ENCODE measurements around the gene MAPK11. TPM values are rescaled to one million over a fixed set of nuclear protein-coding genes. Genes with fewer than 3 reads are reported as not detected.
A peak's percentile ranks its signal among the peaks of the same experiment; 100 is the strongest.

The MAPK11 gene
- total and polyA plus RNA-seq, 10 of the 15 experiments (the other 5 are each of a cell fraction or from before 2014, with no cell fraction given): 0.05 to 12.8 (median 3.7) TPM

GRCh38 chr22:50307890-50308596, 37.9 kb upstream of the MAPK11 start:
- Histone ChIP-seq H3K4me1 (ENCODE audit: control insufficient read depth, insufficient read depth, low read length) (peaks cover 41% of the 10 kb centered on the region), H3K9me3 (replicated peaks; ENCODE audit: control insufficient read depth, insufficient read depth, low read length) (no peaks in the 10 kb centered on the region), H4K20me1 (ENCODE audit: control insufficient read depth, insufficient read depth) (peaks cover 4% of the 10 kb centered on the region; the same call in 1 of the 2 replicates), H3K79me2 (ENCODE audit: control insufficient read depth, insufficient read depth, low read length) (peaks cover 44% of the 10 kb centered on the region), H3K27me3 (replicated peaks in 1 of 2; ENCODE audit: control insufficient read depth in 2 of 2, insufficient read depth in 2 of 2, low read length in 1 of 2) (no peaks in the 10 kb centered on the region), H3K4me2 (ENCODE audit: control insufficient read depth, insufficient read depth) (peak overlapping the region; percentile 15; the same call in 1 of the 2 replicates), H3K36me3 (ENCODE audit: control insufficient read depth in 2 of 2, insufficient read depth in 2 of 2, low read length in 1 of 2) (no peaks in the 10 kb centered on the region; a peak in 1 of 4 replicates), H2AFZ (ENCODE audit: control insufficient read depth, low read depth, low read length) (no peak overlapping the region), H3K9ac (ENCODE audit: control insufficient read depth, insufficient read depth, low read length) (no peak overlapping the region), H3K4me3 (no peak overlapping the region), H3K27ac (ENCODE audit: control insufficient read depth, insufficient read depth) (peak overlapping the region; percentile 50)
- ATAC-seq (no peak), DNase-seq (ENCODE audit: low read depth, low spot score) (no peak), FAIRE-seq (no peak)
- intact Hi-C loops (cut with micrococcal nuclease; ENCODE audit: unreplicated experiment): no loop called here
- CTCF ChIA-PET: interaction anchor here (0.9 to 4.0 kb wide), 3 partner anchors 14 to 218 kb away, joined by 3 to 14 read pairs (median 4); partner anchors contain the start of gene SCO2
- POLR2A ChIA-PET: interaction anchor here (0.6 kb wide), 1 partner anchor 231 kb away, joined by 5 read pairs; no protein-coding TSS in a partner anchor
- WGBS (ENCODE audit: insufficient coverage, insufficient replicate concordance, low lambda C conversion rate, missing lambda C conversion rate): 41% methylated on average over 14 of the region's 19 CpGs
- in situ Hi-C loops (cut with MboI): no loop called here
- TF ChIP-seq SP1 (IDR thresholded peaks at IDR 0.05; ENCODE audit: low read depth, low read length): no peak
- TF ChIP-seq POLR2A (IDR thresholded peaks at IDR 0.05; ENCODE audit: low read depth, low read length): peak; percentile 7; the same call in 1 of the 2 replicates
- peak; percentile 22; the same call in 1 of the 2 replicates for TF ChIP-seq GATAD2B (conservative IDR thresholded peaks at IDR 0.05; ENCODE audit: low read depth)
- RAD21 ChIA-PET (ENCODE audit: unreplicated experiment): interaction anchor here (0.6 kb wide), 1 partner anchor 189 kb away, joined by 3 read pairs; no protein-coding TSS in a partner anchor
- SMC1A ChIA-PET (ENCODE audit: uncharacterized antibody, unreplicated experiment): interaction anchor here (1.8 kb wide), 1 partner anchor 34 kb away, joined by 3 read pairs; no protein-coding TSS in a partner anchor
- BruUV-seq (replicated peaks): no TSS peak

Measured in GM12878 (cell line).